ENCODE results near the gene CACNA1C. TPM values are rescaled to one million over a fixed set of nuclear protein-coding genes. Genes with fewer than 3 reads are reported as not detected.

Gene CACNA1C
- total and polyA plus RNA-seq, 5 donors from 2014 or later = 0.02 to 0.14 (median 0.10) TPM

- Histone ChIP-seq H3K4me3 (ENCODE audit: low read depth, low read length) (no peak overlapping the region), H3K27me3 (ENCODE audit: control insufficient read depth, insufficient read depth, low read length) (peaks cover 5% of the 10 kb centered on the region), H3K4me1 (ENCODE audit: control insufficient read depth, insufficient read depth, low read length, poor library complexity, severe bottlenecking) (no peaks in the 10 kb centered on the region), H3K9me3 (ENCODE audit: control insufficient read depth in 2 of 2, low read length in 2 of 2) (no peaks in the 10 kb centered on the region), H3K27ac (ENCODE audit: insufficient read depth, low read length, poor library complexity, severe bottlenecking) (no peak overlapping the region), H3K36me3 (ENCODE audit: control insufficient read depth, insufficient read depth, low read length) (no peaks in the 10 kb centered on the region)
- H3K27me3 Mint-ChIP-seq = peaks cover 27% of the 10 kb centered on the region
- no peak overlapping the region for H3K4me3 Mint-ChIP-seq
- DNase-seq (no peak), ATAC-seq (ENCODE audit: low read depth in 2 of 2) (no peak)
- H3K27ac Mint-ChIP-seq = no peak overlapping the region
- H3K9me3 Mint-ChIP-seq = peaks cover 0 to 2% (median 0%) of the 10 kb centered on the region in 7 donors
- peaks cover 0 to under 1% (median 0%) of the 10 kb centered on the region in 4 donors for H3K4me1 Mint-ChIP-seq
- H3K36me3 Mint-ChIP-seq = no peaks in the 10 kb centered on the region
Measured at GRCh38 chr12:2648406-2648805, 595.6 kb downstream of the CACNA1C start.

- H3K4me3 Mint-ChIP-seq = no peak overlapping the region
- ATAC-seq (ENCODE audit: low read depth in 2 of 2) (no peak), DNase-seq (no peak)
- no peak overlapping the region for H3K27ac ChIP-seq (ENCODE audit: insufficient read depth, low read length, poor library complexity, severe bottlenecking)
- H3K27me3 ChIP-seq (ENCODE audit: control insufficient read depth, insufficient read depth, low read length) = peaks cover 5% of the 10 kb centered on the region
- H3K4me3 ChIP-seq (ENCODE audit: low read depth, low read length) = no peak overlapping the region
- H3K4me1 Mint-ChIP-seq = no peaks in the 10 kb centered on the region
- H3K36me3 Mint-ChIP-seq = no peaks in the 10 kb centered on the region
- H3K27ac Mint-ChIP-seq = no peak overlapping the region
- no peaks in the 10 kb centered on the region for H3K36me3 ChIP-seq (ENCODE audit: control insufficient read depth, insufficient read depth, low read length)
- H3K27me3 Mint-ChIP-seq = peaks cover 22% of the 10 kb centered on the region
- H3K4me1 ChIP-seq (ENCODE audit: control insufficient read depth, insufficient read depth, low read length, poor library complexity, severe bottlenecking) = no peaks in the 10 kb centered on the region
- H3K9me3 ChIP-seq (ENCODE audit: control insufficient read depth in 2 of 2, low read length in 2 of 2) = no peaks in the 10 kb centered on the region
- peaks cover 0 to 2% (median 0%) of the 10 kb centered on the region in 7 donors for H3K9me3 Mint-ChIP-seq
Measured at GRCh38 chr12:2649201-2650030, 596.6 kb downstream of the CACNA1C start.

- no peaks in the 10 kb centered on the region for H3K9me3 ChIP-seq (ENCODE audit: control insufficient read depth in 2 of 2, low read length in 2 of 2)
- no peaks in the 10 kb centered on the region for H3K4me1 ChIP-seq (ENCODE audit: control insufficient read depth, insufficient read depth, low read length, poor library complexity, severe bottlenecking)
- H3K36me3 ChIP-seq (ENCODE audit: control insufficient read depth, insufficient read depth, low read length) = no peaks in the 10 kb centered on the region
- Mint-ChIP-seq H3K4me3 (no peak overlapping the region), H3K36me3 (no peaks in the 10 kb centered on the region), H3K27ac (no peak overlapping the region), H3K4me1 (no peaks in the 10 kb centered on the region), H3K27me3 (peaks cover 21% of the 10 kb centered on the region), H3K9me3 (peaks cover 0 to 2% (median 0%) of the 10 kb centered on the region in 7 donors)
- H3K4me3 ChIP-seq (ENCODE audit: low read depth, low read length) = no peak overlapping the region
- H3K27ac ChIP-seq (ENCODE audit: insufficient read depth, low read length, poor library complexity, severe bottlenecking) = no peak overlapping the region
- no peaks in the 10 kb centered on the region for H3K27me3 ChIP-seq (ENCODE audit: control insufficient read depth, insufficient read depth, low read length)
- no peak for ATAC-seq (ENCODE audit: low read depth in 2 of 2)
- DNase-seq = no peak
Measured at GRCh38 chr12:2650261-2651067, 597.7 kb downstream of the CACNA1C start.

GRCh38 chr12:2651068-2651965 is 598.5 kb downstream of the CACNA1C start:
- Mint-ChIP-seq H3K4me3 (no peak overlapping the region), H3K27ac (no peak overlapping the region), H3K36me3 (no peaks in the 10 kb centered on the region), H3K4me1 (no peaks in the 10 kb centered on the region), H3K27me3 (peaks cover 13% of the 10 kb centered on the region), H3K9me3 (peaks cover 0 to 2% (median 0%) of the 10 kb centered on the region in 7 donors)
- Histone ChIP-seq H3K9me3 (ENCODE audit: control insufficient read depth in 2 of 2, low read length in 2 of 2) (no peaks in the 10 kb centered on the region), H3K36me3 (ENCODE audit: control insufficient read depth, insufficient read depth, low read length) (no peaks in the 10 kb centered on the region), H3K4me3 (ENCODE audit: low read depth, low read length) (no peak overlapping the region), H3K27ac (ENCODE audit: insufficient read depth, low read length, poor library complexity, severe bottlenecking) (no peak overlapping the region), H3K27me3 (ENCODE audit: control insufficient read depth, insufficient read depth, low read length) (no peaks in the 10 kb centered on the region), H3K4me1 (ENCODE audit: control insufficient read depth, insufficient read depth, low read length, poor library complexity, severe bottlenecking) (no peaks in the 10 kb centered on the region)
- DNase-seq (no peak), ATAC-seq (ENCODE audit: low read depth in 2 of 2) (no peak)

GRCh38 chr12:2652011-2652400 is 599.2 kb downstream of the CACNA1C start:
- DNase-seq (no peak), ATAC-seq (ENCODE audit: low read depth in 2 of 2) (no peak)
- H3K27ac ChIP-seq (ENCODE audit: insufficient read depth, low read length, poor library complexity, severe bottlenecking) = no peak overlapping the region
- H3K36me3 Mint-ChIP-seq = no peaks in the 10 kb centered on the region
- H3K4me1 Mint-ChIP-seq = no peaks in the 10 kb centered on the region
- H3K4me3 ChIP-seq (ENCODE audit: low read depth, low read length) = no peak overlapping the region
- no peaks in the 10 kb centered on the region for H3K36me3 ChIP-seq (ENCODE audit: control insufficient read depth, insufficient read depth, low read length)
- no peak overlapping the region for H3K4me3 Mint-ChIP-seq
- peaks cover 0 to 2% (median 0%) of the 10 kb centered on the region in 7 donors for H3K9me3 Mint-ChIP-seq
- H3K4me1 ChIP-seq (ENCODE audit: control insufficient read depth, insufficient read depth, low read length, poor library complexity, severe bottlenecking) = no peaks in the 10 kb centered on the region
- H3K9me3 ChIP-seq (ENCODE audit: control insufficient read depth in 2 of 2, low read length in 2 of 2) = no peaks in the 10 kb centered on the region
- no peaks in the 10 kb centered on the region for H3K27me3 ChIP-seq (ENCODE audit: control insufficient read depth, insufficient read depth, low read length)
- peaks cover 6% of the 10 kb centered on the region for H3K27me3 Mint-ChIP-seq
- no peak overlapping the region for H3K27ac Mint-ChIP-seq

GRCh38 chr12:2652401-2653081 is 599.8 kb downstream of the CACNA1C start:
- Mint-ChIP-seq H3K36me3 (no peaks in the 10 kb centered on the region), H3K27ac (no peak overlapping the region), H3K9me3 (peaks cover 0 to 2% (median 0%) of the 10 kb centered on the region in 7 donors), H3K27me3 (peaks cover 3% of the 10 kb centered on the region), H3K4me3 (no peak overlapping the region), H3K4me1 (no peaks in the 10 kb centered on the region)
- no peak overlapping the region for H3K4me3 ChIP-seq (ENCODE audit: low read depth, low read length)
- DNase-seq (no peak), ATAC-seq (ENCODE audit: low read depth in 2 of 2) (no peak)
- no peaks in the 10 kb centered on the region for H3K36me3 ChIP-seq (ENCODE audit: control insufficient read depth, insufficient read depth, low read length)
- H3K4me1 ChIP-seq (ENCODE audit: control insufficient read depth, insufficient read depth, low read length, poor library complexity, severe bottlenecking) = no peaks in the 10 kb centered on the region
- no peaks in the 10 kb centered on the region for H3K9me3 ChIP-seq (ENCODE audit: control insufficient read depth in 2 of 2, low read length in 2 of 2)
- no peaks in the 10 kb centered on the region for H3K27me3 ChIP-seq (ENCODE audit: control insufficient read depth, insufficient read depth, low read length)
- H3K27ac ChIP-seq (ENCODE audit: insufficient read depth, low read length, poor library complexity, severe bottlenecking) = no peak overlapping the region

- Mint-ChIP-seq H3K4me3 (no peak overlapping the region), H3K27ac (no peak overlapping the region), H3K27me3 (peaks cover 11% of the 10 kb centered on the region), H3K36me3 (no peaks in the 10 kb centered on the region), H3K9me3 (peaks cover 0 to 4% (median 0%) of the 10 kb centered on the region in 7 donors), H3K4me1 (no peaks in the 10 kb centered on the region)
- no peaks in the 10 kb centered on the region for H3K4me1 ChIP-seq (ENCODE audit: control insufficient read depth, insufficient read depth, low read length, poor library complexity, severe bottlenecking)
- no peaks in the 10 kb centered on the region for H3K36me3 ChIP-seq (ENCODE audit: control insufficient read depth, insufficient read depth, low read length)
- H3K9me3 ChIP-seq (ENCODE audit: control insufficient read depth in 2 of 2, low read length in 2 of 2) = no peaks in the 10 kb centered on the region
- no peak overlapping the region for H3K27ac ChIP-seq (ENCODE audit: insufficient read depth, low read length, poor library complexity, severe bottlenecking)
- no peak for ATAC-seq (ENCODE audit: low read depth in 2 of 2)
- H3K4me3 ChIP-seq (ENCODE audit: low read depth, low read length) = no peak overlapping the region
- DNase-seq = no peak
- no peaks in the 10 kb centered on the region for H3K27me3 ChIP-seq (ENCODE audit: control insufficient read depth, insufficient read depth, low read length)
Measured at GRCh38 chr12:2653461-2653965, 600.7 kb downstream of the CACNA1C start.
